Neural cell (in vitro differentiated cells): ENCODE results near the gene CLDN6.

Experiments
- EP300 ChIP-seq: fragments of 450-650 bp; conservative IDR thresholded peaks from 2 replicates; pipeline ENCODE4 v1.6.1; 2014; ENCODE audit warnings: antibody characterized with exemption, mild to moderate bottlenecking, moderate library complexity; ENCODE audit not compliant: poor library complexity, severe bottlenecking
- POLR2AphosphoS5 ChIP-seq: IDR thresholded peaks from 2 replicates; pipeline ENCODE4 v1.6.1; 2012
- REST ChIP-seq: IDR thresholded peaks from 2 replicates; pipeline ENCODE4 v1.6.1; 2012; ENCODE audit warnings: borderline replicate concordance
- TAF1 ChIP-seq: IDR thresholded peaks from 2 replicates; pipeline ENCODE4 v1.6.1; 2012; ENCODE audit warnings: low read depth
- TF ChIP-seq, protein P1 (sequence below): fragments of 450-650 bp; IDR thresholded peaks from 2 replicates; pipeline ENCODE4 v1.5.1; 2014; ENCODE audit warnings: antibody characterized with exemption, mild to moderate bottlenecking, moderate library complexity; ENCODE audit not compliant: poor library complexity, severe bottlenecking

GRCh38 chr16:3000540-3000939, 17.4 kb downstream of the CLDN6 start:
- TF ChIP-seq, protein P1, sequence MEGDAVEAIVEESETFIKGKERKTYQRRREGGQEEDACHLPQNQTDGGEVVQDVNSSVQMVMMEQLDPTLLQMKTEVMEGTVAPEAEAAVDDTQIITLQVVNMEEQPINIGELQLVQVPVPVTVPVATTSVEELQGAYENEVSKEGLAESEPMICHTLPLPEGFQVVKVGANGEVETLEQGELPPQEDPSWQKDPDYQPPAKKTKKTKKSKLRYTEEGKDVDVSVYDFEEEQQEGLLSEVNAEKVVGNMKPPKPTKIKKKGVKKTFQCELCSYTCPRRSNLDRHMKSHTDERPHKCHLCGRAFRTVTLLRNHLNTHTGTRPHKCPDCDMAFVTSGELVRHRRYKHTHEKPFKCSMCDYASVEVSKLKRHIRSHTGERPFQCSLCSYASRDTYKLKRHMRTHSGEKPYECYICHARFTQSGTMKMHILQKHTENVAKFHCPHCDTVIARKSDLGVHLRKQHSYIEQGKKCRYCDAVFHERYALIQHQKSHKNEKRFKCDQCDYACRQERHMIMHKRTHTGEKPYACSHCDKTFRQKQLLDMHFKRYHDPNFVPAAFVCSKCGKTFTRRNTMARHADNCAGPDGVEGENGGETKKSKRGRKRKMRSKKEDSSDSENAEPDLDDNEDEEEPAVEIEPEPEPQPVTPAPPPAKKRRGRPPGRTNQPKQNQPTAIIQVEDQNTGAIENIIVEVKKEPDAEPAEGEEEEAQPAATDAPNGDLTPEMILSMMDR = no peak
- TF ChIP-seq POLR2AphosphoS5 (no peak), REST (no peak), EP300 (no peak), TAF1 (no peak)
